ENCODE results near the gene ANKRD55.

The ANKRD55 gene

GRCh38 chr5:56170557-56170956 is 62.6 kb downstream of the ANKRD55 start:
- no peak for DNase-seq
- TF ChIP-seq, protein P1, sequence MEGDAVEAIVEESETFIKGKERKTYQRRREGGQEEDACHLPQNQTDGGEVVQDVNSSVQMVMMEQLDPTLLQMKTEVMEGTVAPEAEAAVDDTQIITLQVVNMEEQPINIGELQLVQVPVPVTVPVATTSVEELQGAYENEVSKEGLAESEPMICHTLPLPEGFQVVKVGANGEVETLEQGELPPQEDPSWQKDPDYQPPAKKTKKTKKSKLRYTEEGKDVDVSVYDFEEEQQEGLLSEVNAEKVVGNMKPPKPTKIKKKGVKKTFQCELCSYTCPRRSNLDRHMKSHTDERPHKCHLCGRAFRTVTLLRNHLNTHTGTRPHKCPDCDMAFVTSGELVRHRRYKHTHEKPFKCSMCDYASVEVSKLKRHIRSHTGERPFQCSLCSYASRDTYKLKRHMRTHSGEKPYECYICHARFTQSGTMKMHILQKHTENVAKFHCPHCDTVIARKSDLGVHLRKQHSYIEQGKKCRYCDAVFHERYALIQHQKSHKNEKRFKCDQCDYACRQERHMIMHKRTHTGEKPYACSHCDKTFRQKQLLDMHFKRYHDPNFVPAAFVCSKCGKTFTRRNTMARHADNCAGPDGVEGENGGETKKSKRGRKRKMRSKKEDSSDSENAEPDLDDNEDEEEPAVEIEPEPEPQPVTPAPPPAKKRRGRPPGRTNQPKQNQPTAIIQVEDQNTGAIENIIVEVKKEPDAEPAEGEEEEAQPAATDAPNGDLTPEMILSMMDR (IDR thresholded peaks at IDR 0.05) = no peak
- Mint-ChIP-seq H3K4me1 (peaks cover 10% of the 10 kb centered on the region), H3K27ac (no peak overlapping the region), H3K36me3 (ENCODE audit: low read depth) (no peaks in the 10 kb centered on the region), H3K27me3 (ENCODE audit: low read depth, poor library complexity) (no peaks in the 10 kb centered on the region), H3K9me3 (no peaks in the 10 kb centered on the region), H3K4me3 (no peak overlapping the region)

- Mint-ChIP-seq H3K4me1 (peaks cover 11% of the 10 kb centered on the region), H3K27me3 (ENCODE audit: low read depth, poor library complexity) (no peaks in the 10 kb centered on the region), H3K27ac (no peak overlapping the region), H3K4me3 (no peak overlapping the region), H3K36me3 (ENCODE audit: low read depth) (no peaks in the 10 kb centered on the region), H3K9me3 (no peaks in the 10 kb centered on the region)
- no peak for DNase-seq
- TF ChIP-seq, protein P1 (IDR thresholded peaks at IDR 0.05) = no peak
Measured at GRCh38 chr5:56169949-56170348, 63.2 kb downstream of the ANKRD55 start.

- peaks cover 18% of the 10 kb centered on the region for H3K4me1 Mint-ChIP-seq
- no peak overlapping the region for H3K4me3 Mint-ChIP-seq
- TF ChIP-seq, protein P1 (IDR thresholded peaks at IDR 0.05) = no peak
- peaks cover under 1% of the 10 kb centered on the region for H3K27me3 Mint-ChIP-seq (ENCODE audit: low read depth, poor library complexity)
- no peaks in the 10 kb centered on the region for H3K9me3 Mint-ChIP-seq
- no peaks in the 10 kb centered on the region for H3K36me3 Mint-ChIP-seq (ENCODE audit: low read depth)
- no peak overlapping the region for H3K27ac Mint-ChIP-seq
- DNase-seq = no peak
Measured at GRCh38 chr5:56169281-56169680, 63.8 kb downstream of the ANKRD55 start.

- no peaks in the 10 kb centered on the region for H3K9me3 Mint-ChIP-seq
- no peak overlapping the region for H3K4me3 Mint-ChIP-seq
- H3K4me1 Mint-ChIP-seq = peaks cover 30% of the 10 kb centered on the region
- peaks cover 3% of the 10 kb centered on the region for H3K27me3 Mint-ChIP-seq (ENCODE audit: low read depth, poor library complexity)
- no peak overlapping the region for H3K27ac Mint-ChIP-seq
- H3K36me3 Mint-ChIP-seq (ENCODE audit: low read depth) = no peaks in the 10 kb centered on the region
- TF ChIP-seq, protein P1 (IDR thresholded peaks at IDR 0.05) = no peak
- no peak for DNase-seq
Measured at GRCh38 chr5:56168066-56168478, 65.1 kb downstream of the ANKRD55 start.

DNA sequence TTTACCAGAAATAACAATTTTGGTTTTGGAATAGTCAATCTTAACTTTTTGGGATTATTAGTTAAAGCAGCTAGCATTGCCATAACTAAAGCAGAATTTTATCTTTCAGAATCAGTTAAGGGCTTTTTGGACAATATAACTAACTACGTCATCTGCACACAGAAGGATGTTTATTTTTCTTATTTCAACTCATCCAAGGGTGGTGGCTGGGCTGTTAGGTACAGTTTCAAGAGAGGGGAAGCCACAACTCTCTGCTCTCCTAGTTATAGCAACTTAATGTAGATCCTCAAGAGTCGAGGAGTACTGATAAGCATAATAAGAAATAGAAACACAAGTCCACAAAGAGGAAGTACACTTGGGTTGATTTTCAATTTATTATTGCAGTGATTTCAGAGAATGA is 65.6 kb downstream of the ANKRD55 start:
- H3K9me3 Mint-ChIP-seq = no peaks in the 10 kb centered on the region
- no peak for DNase-seq
- no peak overlapping the region for H3K4me3 Mint-ChIP-seq
- peaks cover 3% of the 10 kb centered on the region for H3K27me3 Mint-ChIP-seq (ENCODE audit: low read depth, poor library complexity)
- TF ChIP-seq, protein P1 (IDR thresholded peaks at IDR 0.05) = no peak
- H3K27ac Mint-ChIP-seq = no peak overlapping the region
- H3K36me3 Mint-ChIP-seq (ENCODE audit: low read depth) = no peaks in the 10 kb centered on the region
- H3K4me1 Mint-ChIP-seq = peaks cover 35% of the 10 kb centered on the region

DNA sequence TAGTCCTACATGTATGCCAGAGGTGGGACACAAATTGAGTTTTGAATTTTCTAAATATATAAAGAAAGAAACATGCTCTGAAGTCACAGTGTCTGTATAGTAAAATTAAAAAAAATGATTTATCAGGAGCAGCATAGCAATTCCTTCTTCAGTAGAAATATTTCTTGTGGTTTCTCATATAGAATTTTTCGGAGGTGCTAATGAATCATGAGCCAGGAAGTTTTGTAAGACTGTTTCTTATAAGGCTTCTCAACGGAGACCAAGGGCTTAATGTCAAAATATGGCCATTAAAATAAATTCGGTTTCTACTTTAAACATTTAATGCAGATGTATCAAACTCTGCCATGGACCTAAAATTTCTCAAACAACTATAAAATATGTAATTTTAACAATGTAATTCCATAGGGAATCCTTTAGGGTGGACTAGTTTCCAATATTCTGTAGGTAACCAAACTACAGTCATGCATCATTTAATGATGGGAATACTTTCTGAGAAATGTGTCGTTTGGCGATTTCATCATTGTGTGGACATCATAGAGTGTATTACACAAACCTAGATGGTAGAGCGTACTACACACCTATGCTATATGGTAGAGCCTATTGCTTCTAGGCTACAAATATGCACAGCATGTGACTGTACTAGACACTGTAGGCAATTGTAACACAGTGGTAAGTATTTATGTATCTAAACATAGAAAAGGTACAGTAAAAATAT is 66.3 kb downstream of the ANKRD55 start:
- Mint-ChIP-seq H3K36me3 (ENCODE audit: low read depth) (no peaks in the 10 kb centered on the region), H3K9me3 (no peaks in the 10 kb centered on the region), H3K27ac (no peak overlapping the region), H3K4me3 (no peak overlapping the region), H3K27me3 (ENCODE audit: low read depth, poor library complexity) (peaks cover 3% of the 10 kb centered on the region), H3K4me1 (peaks cover 42% of the 10 kb centered on the region)
- TF ChIP-seq, protein P1 (IDR thresholded peaks at IDR 0.05) = no peak
- DNase-seq = no peak
